K562 (cell line): ENCODE data around the gene ARMC6. TPM values are rescaled to one million over a fixed set of nuclear protein-coding genes. Genes with fewer than 3 reads are reported as not detected.

Experiments
- ATAC-seq: fragments of 200-7000 bp; cut with Tn5 transposase; 3 replicates; pipeline ENCODE4 v1.9.1; 2020; ENCODE audit warnings: moderate library complexity
- BruUV-seq: library from RNA; stranded (reverse); fragments of 400-500 nt; replicated peaks from 2 replicates; lab custom pipeline; 2021; lab: Mats Ljungman, UMichigan
- CTCF ChIA-PET: fragments of 300-600 bp; formaldehyde crosslinking; extraction: SDS; loops from one replicate; lab custom pipeline; 2021; ENCODE audit warnings: low intra/inter-chr PET ratio; lab: Yijun Ruan, JAX
- POLR2A ChIA-PET: fragments of 300-600, 350-650 bp; sonication (Branson Sonifier 250); formaldehyde crosslinking; extraction: SDS; loops from one replicate; lab custom pipeline; 2021; ENCODE audit warnings: antibody characterized with exemption, inconsistent platforms; lab: Yijun Ruan, JAX
- DNase-seq, 4 experiments: peaks; one replicate each; pipeline versions ENCODE4 v3.0.0 to v3.0.0-alpha.2; 2011 to 2018; ENCODE audit warnings: low spot score in 3 of 4, mixed read lengths in 3 of 4; ENCODE audit errors: extremely low read depth in 1 of 4
- FAIRE-seq: peaks from 2 replicates; lab custom pipeline; 2011; peaks lifted over from hg19 to GRCh38; lab: Jason Lieb, UNC
- H2AFZ ChIP-seq: 2 replicates; pipeline ENCODE4 v1.6.0; 2011; ENCODE audit warnings: low read depth, low read length, control low read depth, inconsistent platforms
- H3K27ac ChIP-seq: fragments of 200-600 bp; 3 replicates; pipeline ENCODE4 v1.8.0; 2011; ENCODE audit warnings: low read depth, mild to moderate bottlenecking, control low read depth, inconsistent platforms, low read length, moderate library complexity, mixed read lengths; ENCODE audit errors: extremely low read depth
- H3K27me3 ChIP-seq, 2 experiments: fragments of 300-600 bp in 1 of 2; 2 replicates in 1 of 2; 3 replicates in 1 of 2; pipeline versions ENCODE4 v1.6.0 to v1.8.0; 2011; ENCODE audit warnings: inconsistent platforms in 2 of 2, low read length in 2 of 2, mild to moderate bottlenecking in 1 of 2, mixed read lengths in 1 of 2, moderate library complexity in 1 of 2; ENCODE audit not compliant: control insufficient read depth in 2 of 2, insufficient read depth in 2 of 2
- H3K36me3 ChIP-seq: fragments of 300-600 bp; 3 replicates; pipeline ENCODE4 v1.8.0; 2011; ENCODE audit warnings: mild to moderate bottlenecking, low read length, inconsistent platforms; ENCODE audit not compliant: control insufficient read depth, insufficient read depth
- H3K4me1 ChIP-seq, 2 experiments: fragments of 200-600 bp in 1 of 2; replicated peaks in 1 of 2; 2 replicates in 1 of 2; 3 replicates in 1 of 2; pipeline versions ENCODE4 v1.5.1 to v1.8.0; 2011; ENCODE audit warnings: inconsistent platforms in 2 of 2, low read length in 2 of 2, mild to moderate bottlenecking in 1 of 2, mixed read lengths in 1 of 2, moderate library complexity in 1 of 2; ENCODE audit not compliant: control insufficient read depth in 2 of 2, insufficient read depth in 2 of 2
- H3K4me2 ChIP-seq: 2 replicates; pipeline ENCODE4 v1.6.1; 2011; ENCODE audit warnings: low read length, control low read depth, inconsistent platforms, mixed read lengths; ENCODE audit not compliant: insufficient read depth
- H3K4me3 ChIP-seq: fragments of 200-600 bp; sonication (generic), shearing (Covaris generic); 2 replicates; pipeline ENCODE4 v1.5.1; 2016; ENCODE audit warnings: control low read depth, inconsistent platforms
- H3K79me2 ChIP-seq: fragments of 200-600 bp; 3 replicates; pipeline ENCODE4 v1.8.0; 2011; ENCODE audit warnings: low read length, inconsistent platforms; ENCODE audit not compliant: control insufficient read depth, insufficient read depth
- H3K9ac ChIP-seq, 2 experiments: 2 replicates each; pipeline versions ENCODE4 v1.6.0 to v1.6.1; 2011; ENCODE audit warnings: low read depth in 2 of 2, low read length in 2 of 2, control low read depth in 1 of 2, inconsistent platforms in 1 of 2, mild to moderate bottlenecking in 1 of 2, mixed read lengths in 1 of 2; ENCODE audit not compliant: insufficient read depth in 1 of 2
- H3K9me1 ChIP-seq: one replicate; pipeline ENCODE4 v1.6.0; 2011; ENCODE audit warnings: inconsistent platforms, mild to moderate bottlenecking, low read length, moderate library complexity; ENCODE audit not compliant: control insufficient read depth, insufficient read depth
- H3K9me3 ChIP-seq: replicated peaks from 2 replicates; pipeline ENCODE4 v1.5.1; 2011; ENCODE audit warnings: low read depth, low read length, inconsistent platforms; ENCODE audit not compliant: control insufficient read depth, insufficient read depth
- H4K20me1 ChIP-seq: replicated peaks from 2 replicates; pipeline ENCODE4 v1.6.1; 2011; ENCODE audit warnings: low read length, inconsistent platforms, mixed read lengths; ENCODE audit not compliant: control insufficient read depth, insufficient read depth
- ARHGAP35 ChIP-seq: fragments of 450-650 bp; IDR thresholded peaks from 2 replicates; pipeline ENCODE4 v1.6.1; 2018; ENCODE audit not compliant: partially characterized antibody
- CEBPB ChIP-seq: fragments of 450-650 bp; IDR thresholded peaks from 2 replicates; pipeline ENCODE4 v1.6.1; 2016; ENCODE audit warnings: missing genetic modification characterization, missing compliant biosample characterization
- CEBPG ChIP-seq, 3 experiments: fragments of 200-800 bp in 1 of 3; sonication (Bioruptor generic) in 1 of 3; sonication (generic) in 1 of 3; formaldehyde crosslinking in 1 of 3; IDR thresholded peaks in 2 of 3; conservative IDR thresholded peaks in 1 of 3; 2 replicates each; pipeline versions ENCODE4 v1.6.1 to v1.8.0; 2016 to 2022; ENCODE audit warnings: missing compliant biosample characterization in 2 of 3, missing genetic modification characterization in 2 of 3, mild to moderate bottlenecking in 1 of 3, missing genetic modification reagents in 1 of 3
- ELK3 ChIP-seq: fragments of 450-650 bp; formaldehyde crosslinking; IDR thresholded peaks from 2 replicates; pipeline ENCODE4 v1.4.0; 2020; ENCODE audit warnings: mild to moderate bottlenecking
- FIP1L1 ChIP-seq: fragments of 200-400 bp; formaldehyde crosslinking; IDR thresholded peaks from 2 replicates; pipeline ENCODE4 v1.6.1; 2018; ENCODE audit warnings: mild to moderate bottlenecking, low read depth, low read length; ENCODE audit not compliant: poor library complexity, severe bottlenecking
- GTF2F1 ChIP-seq: IDR thresholded peaks from 2 replicates; pipeline ENCODE4 v1.6.1; 2011; ENCODE audit warnings: low read depth, low read length, improper control_type of control experiment
- MECOM ChIP-seq: fragments of 250-450 bp; sonication (Bioruptor Pico); IDR thresholded peaks from 2 replicates; pipeline ENCODE4 v1.8.0; 2022; ENCODE audit warnings: inconsistent platforms
- NELFE ChIP-seq: IDR thresholded peaks from 2 replicates; pipeline ENCODE4 v1.6.1; 2011; ENCODE audit warnings: mild to moderate bottlenecking; ENCODE audit not compliant: insufficient read depth, insufficient read length
- PCBP1 ChIP-seq: fragments of 200-400 bp; formaldehyde crosslinking; IDR thresholded peaks from 2 replicates; pipeline ENCODE4 v1.6.1; 2018; ENCODE audit warnings: mild to moderate bottlenecking, low read depth, low read length; ENCODE audit not compliant: poor library complexity, severe bottlenecking
- PKNOX1 ChIP-seq: fragments of 450-650 bp; IDR thresholded peaks from 2 replicates; pipeline ENCODE4 v1.6.1; 2016
- THRAP3 ChIP-seq: fragments of 450-650 bp; IDR thresholded peaks from 2 replicates; pipeline ENCODE4 v1.6.1; 2016; ENCODE audit warnings: mild to moderate bottlenecking, inconsistent platforms, borderline replicate concordance
- ZC3H4 ChIP-seq: sonication (generic); formaldehyde crosslinking; IDR thresholded peaks from 2 replicates; pipeline ENCODE4 v1.9.0; 2021; ENCODE audit warnings: missing genetic modification reagents, borderline replicate concordance
- ZNF232 ChIP-seq: sonication (generic); formaldehyde crosslinking; IDR thresholded peaks from 2 replicates; pipeline ENCODE4 v1.8.0; 2022; ENCODE audit warnings: mild to moderate bottlenecking, missing genetic modification reagents
- ZNF408 ChIP-seq: fragments of 250-450 bp; sonication (Bioruptor Pico); IDR thresholded peaks from 2 replicates; pipeline ENCODE4 v1.4.0; 2020; ENCODE audit warnings: low read depth, mild to moderate bottlenecking, moderate library complexity
- ZNF589 ChIP-seq: fragments of 200-800 bp; sonication (Bioruptor generic); IDR thresholded peaks from 2 replicates; pipeline ENCODE4 v1.6.1; 2016; ENCODE audit warnings: low read depth, missing genetic modification characterization, missing compliant biosample characterization
- WGBS: fragments of 100-300 bp; shearing (Covaris generic); methylation state at CpG from one replicate; pipeline ENCODE4 v1.1.6; 2016; ENCODE audit warnings: low coverage, mixed read lengths; ENCODE audit not compliant: insufficient coverage; ENCODE audit errors: missing lambda C conversion rate; 5-methylcytosine and 5-hydroxymethylcytosine counted together
- in situ Hi-C: fragments of 300-500 bp; cut with MboI; formaldehyde crosslinking; loops from 4 replicates; pipeline ENCODE4 v1.15.0; 2018; ENCODE audit warnings: inconsistent platforms, mixed read lengths
- intact Hi-C: fragments of 100-400 bp; cut with micrococcal nuclease; formaldehyde crosslinking; loops from 2 replicates; pipeline ENCODE4 v1.14.2; 2022
- polyA plus RNA-seq, 8 experiments: library from polyadenylated mRNA; depleted of rRNA in 4 of 8; stranded (reverse) in 5 of 8; unstranded in 3 of 8; fragments of >200 nt; fragmentation: Nextera tagmentation in 2 of 8; fragmentation: Illumina TruSeq in 1 of 8; extraction: Ambion mirVana in 2 of 8; extraction: Trizol in 1 of 8; gene quantifications; 2 replicates each; pipeline versions ENCODE4 v1.2.1 to v1.2.3, GENCODE V29; 2011 to 2014; ENCODE audit warnings: inconsistent platforms in 1 of 8, missing spikeins in 1 of 8
- total RNA-seq, 7 experiments: library from RNA; depleted of rRNA in 6 of 7; stranded (reverse); fragments of >200 nt in 6 of 7; fragmentation: Illumina TruSeq in 2 of 7; extraction: Trizol in 2 of 7; gene quantifications; 2 replicates each; pipeline versions ENCODE4 v1.2.1 to v1.2.3, GENCODE V29; 2011 to 2021; ENCODE audit warnings: low replicate concordance in 1 of 7
- TF ChIP-seq, protein P1 (sequence below): IDR thresholded peaks from 3 replicates; pipeline ENCODE4 v1.6.1; 2011; ENCODE audit warnings: borderline replicate concordance, mild to moderate bottlenecking; ENCODE audit not compliant: insufficient read length, insufficient read depth
- TF ChIP-seq, protein P2 (sequence below): fragments of 250-450 bp; sonication (Bioruptor Pico); IDR thresholded peaks from 2 replicates; pipeline ENCODE4 v1.8.0; 2022; ENCODE audit warnings: moderate library complexity, mild to moderate bottlenecking, inconsistent platforms

The ARMC6 gene
- total and polyA plus RNA-seq, 9 of the 15 experiments (the other 6 are each of a cell fraction or from before 2014, with no cell fraction given) = 2.1 to 93.4 (median 63.6) TPM

DNA sequence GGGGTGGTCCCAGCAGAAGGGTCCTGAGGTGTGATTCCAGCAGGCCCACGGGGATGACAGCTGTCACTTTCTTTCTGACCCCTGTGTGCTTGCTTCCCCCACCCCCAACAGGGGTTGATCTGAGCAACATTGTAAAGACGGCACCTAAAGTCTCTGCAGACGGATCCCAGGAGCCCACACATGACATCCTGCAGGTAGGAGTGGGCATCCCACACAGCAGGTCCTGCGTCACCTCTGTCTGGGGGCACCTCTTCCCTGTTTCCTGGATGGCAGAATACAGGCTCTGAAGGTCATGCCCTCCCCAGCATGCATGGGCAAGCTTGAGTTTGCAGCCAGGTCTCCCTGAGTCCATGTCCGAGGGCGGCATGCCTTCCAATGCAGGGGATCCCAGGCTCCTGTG lies 10.5 kb downstream of the ARMC6 start (continued):
- TF ChIP-seq PKNOX1 (no peak), GTF2F1 (no peak), THRAP3 (no peak)

GRCh38 chr19:19049406-19049805 lies 16.0 kb downstream of the ARMC6 start:
- no peaks in the 10 kb centered on the region for H3K27me3 ChIP-seq
- CTCF ChIA-PET = no interaction called here
- no peak overlapping the region for H2AFZ ChIP-seq
- intact Hi-C loops = no loop called here
- 95% methylated on average over 2 of the region's 2 CpGs for WGBS
- BruUV-seq = no TSS peak
- ATAC-seq (no peak), FAIRE-seq (no peak), DNase-seq (no peak)
- peaks cover 4% of the 10 kb centered on the region for H3K9me1 ChIP-seq
- H3K9ac ChIP-seq = no peak overlapping the region
- no peaks in the 10 kb centered on the region for H3K9me3 ChIP-seq
- peaks cover 0 to 17% of the 10 kb centered on the region in 2 experiments; a peak in 2 of 5 replicates for H3K4me1 ChIP-seq
- peaks cover 72% of the 10 kb centered on the region for H3K36me3 ChIP-seq
- no peak overlapping the region for H3K4me3 ChIP-seq
- H3K27ac ChIP-seq = no peak overlapping the region
- in situ Hi-C loops = loop anchor here (10.0 kb wide), 1 partner anchor 275 kb away; the partner anchor contains the start of genes MAU2 and SUGP1
- 0 out of 2 replicates have a peak, but pooled peaks cover 4% of the 10 kb centered on the region for H4K20me1 ChIP-seq
- POLR2A ChIA-PET = interaction anchor here (0.6 to 2.7 kb wide), 3 partner anchors 11 to 852 kb away, joined by 3 to 11 read pairs (median 5); no protein-coding TSS in a partner anchor
- peaks cover 3% of the 10 kb centered on the region; the same call in 2 of the 3 replicates for H3K79me2 ChIP-seq
- no peak overlapping the region for H3K4me2 ChIP-seq
- TF ChIP-seq ARHGAP35 (no peak), MECOM (CRISPR knock-in tag) (no peak), ELK3 (CRISPR knock-in tag) (no peak), NELFE (no peak), PCBP1 (no peak), ZNF589 (CRISPR knock-in tag) (no peak), CEBPB (tag) (peak; percentile 72), ZC3H4 (CRISPR knock-in tag) (no peak), FIP1L1 (no peak), CEBPG (CRISPR knock-in tag; IDR thresholded peaks at IDR 0.05) (no peak), CEBPG (tag; conservative IDR thresholded peaks at IDR 0.05 in 1 of 2, IDR thresholded peaks at IDR 0.05 in 1 of 2) (peak; percentile 25 to 47; a peak in 1 of 4 replicates), ZNF232 (CRISPR knock-in tag) (no peak), ZNF408 (CRISPR knock-in tag) (no peak)
- TF ChIP-seq, protein P1, sequence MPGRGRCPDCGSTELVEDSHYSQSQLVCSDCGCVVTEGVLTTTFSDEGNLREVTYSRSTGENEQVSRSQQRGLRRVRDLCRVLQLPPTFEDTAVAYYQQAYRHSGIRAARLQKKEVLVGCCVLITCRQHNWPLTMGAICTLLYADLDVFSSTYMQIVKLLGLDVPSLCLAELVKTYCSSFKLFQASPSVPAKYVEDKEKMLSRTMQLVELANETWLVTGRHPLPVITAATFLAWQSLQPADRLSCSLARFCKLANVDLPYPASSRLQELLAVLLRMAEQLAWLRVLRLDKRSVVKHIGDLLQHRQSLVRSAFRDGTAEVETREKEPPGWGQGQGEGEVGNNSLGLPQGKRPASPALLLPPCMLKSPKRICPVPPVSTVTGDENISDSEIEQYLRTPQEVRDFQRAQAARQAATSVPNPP = no peak
- TF ChIP-seq, protein P2, sequence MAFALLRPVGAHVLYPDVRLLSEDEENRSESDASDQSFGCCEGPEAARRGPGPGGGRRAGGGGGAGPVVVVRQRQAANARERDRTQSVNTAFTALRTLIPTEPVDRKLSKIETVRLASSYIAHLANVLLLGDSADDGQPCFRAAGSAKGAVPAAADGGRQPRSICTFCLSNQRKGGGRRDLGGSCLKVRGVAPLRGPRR (CRISPR knock-in tag) = no peak
